GM18870 (cell line): Measurements from ENCODE around the gene GPR161.

ENCODE experiments used
- ATAC-seq: cut with Tn5 transposase; IDR thresholded peaks from one replicate; pipeline ENCODE4 v1.9.1; 2021; ENCODE audit warnings: moderate library complexity; ENCODE audit not compliant: unreplicated experiment

The GPR161 gene

DNA sequence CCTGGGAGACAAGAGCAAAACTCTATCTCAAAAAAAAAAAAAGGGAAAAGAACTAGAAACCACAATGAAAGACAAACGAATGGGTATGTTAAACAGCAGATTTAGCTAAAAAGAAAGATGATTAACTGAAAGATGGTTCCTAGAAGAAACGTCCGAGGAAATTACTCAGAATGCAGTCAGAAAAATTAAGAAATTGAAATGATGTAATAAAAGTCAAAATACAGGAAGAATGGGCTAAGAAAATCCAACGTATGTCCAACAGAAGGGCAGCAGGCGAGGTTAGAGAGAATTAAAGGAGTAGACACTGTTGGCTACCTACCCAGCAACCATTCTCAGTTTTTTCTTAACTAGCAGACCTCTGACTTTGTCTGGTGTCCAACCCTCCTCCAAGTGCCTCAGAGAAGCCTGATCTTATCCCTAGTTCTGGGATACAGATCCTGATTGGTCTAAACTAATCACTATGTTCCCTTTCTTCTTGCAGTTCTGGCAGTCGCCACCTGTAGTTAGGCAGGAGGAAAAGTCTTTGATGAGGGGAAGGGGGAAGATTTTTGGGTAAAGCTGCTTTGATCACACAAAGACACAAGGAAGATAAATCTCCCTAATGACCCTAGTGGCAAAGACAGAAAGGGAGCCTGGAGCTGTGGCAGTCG lies 25.7 kb downstream of the GPR161 start:
- ATAC-seq = no peak

DNA sequence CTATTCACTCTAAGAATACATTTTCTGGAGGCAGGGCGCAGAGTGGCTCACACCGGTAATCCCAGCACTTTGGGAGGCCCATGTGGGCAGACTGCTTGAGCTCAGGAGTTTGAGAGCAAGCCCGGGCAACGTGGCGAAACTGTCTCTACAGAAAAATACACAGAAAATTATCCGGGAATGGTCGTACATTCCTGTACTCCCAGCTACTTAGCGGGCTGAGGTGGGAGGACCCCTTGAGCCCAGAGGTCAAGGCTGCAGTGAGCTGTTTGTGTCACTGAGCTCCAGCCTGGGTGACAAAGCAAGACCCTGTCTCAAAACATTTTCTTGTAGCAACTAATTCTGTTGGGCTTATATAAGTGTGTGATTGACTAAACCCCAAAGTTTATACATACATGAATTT lies 30.5 kb downstream of the GPR161 start:
- ATAC-seq = no peak

DNA sequence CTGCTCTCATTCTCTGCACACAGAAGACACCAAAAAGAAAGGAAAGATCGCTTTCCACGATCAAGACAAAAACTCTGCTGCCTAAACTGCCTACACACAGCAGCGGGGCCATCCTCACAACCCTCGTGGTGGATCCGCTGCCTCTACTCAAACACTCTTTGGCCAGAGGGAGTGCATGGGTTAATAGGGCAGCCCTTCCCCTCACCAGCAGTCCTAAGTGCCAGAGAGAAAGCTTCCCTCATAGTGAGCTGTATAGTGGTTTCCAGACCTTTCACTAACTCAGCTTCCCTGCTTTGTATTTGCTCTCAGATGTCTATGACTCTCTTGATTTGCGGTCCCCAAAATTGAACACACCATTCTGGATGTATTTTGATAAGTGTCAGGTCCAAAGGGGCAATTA lies 30.9 kb downstream of the GPR161 start:
- no peak for ATAC-seq

- ATAC-seq = no peak
These were observed 32.2 kb downstream of the GPR161 start for GRCh38 chr1:168104535-168104934.

- ATAC-seq = no peak
These were observed 34.2 kb downstream of the GPR161 start for GRCh38 chr1:168102487-168102886.

DNA sequence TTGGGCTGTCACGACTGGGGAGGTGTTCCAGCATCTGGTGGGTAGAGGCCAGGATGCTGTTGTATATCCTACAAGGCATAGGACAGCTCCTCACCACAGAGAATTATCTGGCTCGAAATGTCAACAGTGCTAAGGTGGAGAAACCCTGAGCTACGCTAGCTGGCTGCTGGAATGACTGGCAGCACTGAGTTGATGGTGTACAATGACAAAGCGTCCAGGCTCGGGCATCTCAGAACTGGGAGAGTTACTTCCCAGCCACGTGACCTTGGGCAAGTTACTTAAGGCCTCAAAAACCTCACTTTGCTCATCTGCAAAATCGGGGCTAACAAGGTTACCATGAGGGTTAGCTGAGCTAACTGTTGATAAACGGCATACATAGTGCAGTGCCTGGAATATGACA lies 35.4 kb downstream of the GPR161 start:
- ATAC-seq = no peak

GRCh38 chr1:168100315-168101002 lies 36.3 kb downstream of the GPR161 start:
- ATAC-seq = no peak

DNA sequence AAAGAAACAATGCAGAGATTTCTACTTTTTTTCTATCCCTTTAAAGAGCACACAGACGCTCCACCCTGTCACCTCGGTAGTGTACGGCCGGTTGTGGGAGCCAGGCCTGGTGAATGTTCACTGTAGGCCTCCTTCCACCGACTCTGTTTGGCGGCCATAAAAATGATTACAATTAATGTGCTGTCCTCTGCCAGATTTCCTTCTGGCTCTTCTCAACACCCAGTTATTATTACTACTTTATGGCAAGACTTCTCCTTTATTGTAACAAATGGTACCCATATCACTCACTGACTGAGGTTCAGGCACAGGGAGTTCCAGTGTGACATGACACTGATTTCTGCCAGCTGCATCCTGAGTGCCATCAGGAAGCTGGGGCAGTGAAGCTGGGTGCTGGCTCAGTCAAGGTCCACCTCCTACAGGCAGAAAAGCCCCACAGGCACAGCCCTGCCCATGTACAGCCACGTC lies 37.4 kb downstream of the GPR161 start:
- ATAC-seq = no peak

DNA sequence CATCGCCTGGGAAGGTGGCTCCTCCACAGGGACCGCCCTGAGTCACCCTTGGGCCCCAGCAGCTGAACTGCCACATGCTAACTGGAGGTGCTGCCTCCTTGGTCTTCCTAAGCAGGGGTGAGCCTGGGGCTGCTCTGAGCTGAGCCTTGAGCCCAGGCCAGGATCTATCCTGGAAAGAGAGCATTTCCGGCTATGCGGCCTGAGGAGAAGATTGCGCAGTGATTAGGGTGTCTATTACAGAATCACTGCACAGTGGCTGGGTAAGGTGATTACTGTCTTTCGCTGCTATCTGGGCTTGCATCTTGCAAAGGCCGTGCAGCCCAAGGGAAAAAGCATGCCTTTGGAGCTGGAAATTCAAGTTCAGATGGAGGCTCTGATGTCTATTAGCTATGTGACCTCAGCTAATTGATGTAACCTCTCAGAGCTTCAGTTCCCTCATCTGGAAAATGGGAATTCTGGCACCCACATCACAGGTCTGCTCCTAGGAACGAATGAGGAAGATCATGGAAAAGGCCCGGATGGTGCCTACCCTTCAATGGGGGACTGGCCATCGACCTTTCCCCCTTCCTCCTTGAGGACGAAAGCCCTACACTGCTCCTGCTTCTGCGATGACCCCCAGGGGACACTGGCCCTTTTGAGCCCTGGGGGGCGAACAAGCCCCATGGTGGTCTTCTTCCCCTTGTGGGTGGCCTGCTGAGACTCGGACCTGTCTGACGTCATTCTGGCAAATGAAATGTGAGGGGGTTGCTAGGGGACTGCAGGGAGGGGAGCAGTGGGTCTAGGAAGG lies 38.0 kb downstream of the GPR161 start:
- ATAC-seq = no peak

- no peak for ATAC-seq
These were observed 38.7 kb downstream of the GPR161 start for GRCh38 chr1:168097921-168098528.

DNA sequence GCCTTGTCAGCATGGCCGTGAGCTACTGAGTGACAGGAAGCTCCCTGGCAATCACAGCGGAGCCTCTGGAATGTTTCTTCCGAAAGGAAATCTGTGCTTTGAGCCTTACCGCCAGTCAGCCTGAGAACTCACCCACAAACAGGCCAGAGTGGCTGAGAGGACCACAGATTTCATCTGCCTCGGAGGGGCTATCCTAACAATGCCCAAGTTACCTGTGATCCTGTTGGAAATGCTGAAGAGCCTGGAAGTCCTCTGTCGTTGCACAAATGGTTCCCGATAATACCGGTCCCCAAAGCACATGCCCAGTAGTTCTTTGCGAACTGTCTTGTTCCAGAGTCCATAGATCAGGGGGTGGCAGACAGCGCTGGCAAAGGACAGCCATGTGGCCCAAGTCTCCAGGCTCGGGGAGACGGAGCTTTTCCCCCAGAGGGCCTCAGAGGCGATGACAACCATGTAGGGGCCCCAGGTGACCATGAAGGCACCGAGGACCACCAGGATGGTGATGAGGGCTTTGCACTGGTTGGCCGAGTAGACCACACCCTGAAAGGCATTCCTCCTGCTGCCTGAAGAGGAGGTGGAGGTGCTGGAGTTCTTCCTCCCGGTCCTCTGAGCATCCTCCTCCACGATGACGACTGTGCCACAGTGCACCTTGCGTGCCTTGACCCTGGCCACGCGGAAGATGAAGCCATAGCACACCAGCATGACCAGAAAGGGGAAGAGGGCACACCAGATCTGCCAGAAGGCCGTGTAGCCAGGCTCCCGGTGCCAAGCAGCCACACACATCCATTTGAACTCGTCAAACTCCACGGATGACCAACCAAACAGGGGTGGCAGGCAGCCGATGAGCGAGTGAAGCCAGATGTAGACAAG lies 40.2 kb downstream of the GPR161 start:
- no peak for ATAC-seq

- no peak for ATAC-seq
These were observed 41.3 kb downstream of the GPR161 start for GRCh38 chr1:168095476-168095875.

DNA sequence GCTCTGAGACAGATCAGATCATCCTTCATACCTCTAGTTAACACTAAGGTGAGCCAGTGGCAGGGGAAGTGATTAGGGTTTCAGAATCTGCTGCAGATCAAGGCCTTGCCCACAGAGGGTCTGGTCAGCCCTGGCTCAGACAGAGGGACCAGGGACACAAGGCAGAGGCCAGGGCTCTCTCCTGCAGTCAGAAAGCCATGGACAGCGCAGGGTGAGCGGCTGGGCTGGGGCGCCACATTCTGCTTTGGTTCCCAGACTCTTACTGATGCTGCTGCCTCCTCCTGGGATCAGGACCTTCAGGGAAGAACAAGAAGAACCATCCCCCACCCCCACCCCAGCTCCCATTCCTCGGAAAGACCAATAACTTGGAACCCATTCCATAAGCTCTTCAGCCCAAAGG lies 43.1 kb downstream of the GPR161 start:
- no peak for ATAC-seq

DNA sequence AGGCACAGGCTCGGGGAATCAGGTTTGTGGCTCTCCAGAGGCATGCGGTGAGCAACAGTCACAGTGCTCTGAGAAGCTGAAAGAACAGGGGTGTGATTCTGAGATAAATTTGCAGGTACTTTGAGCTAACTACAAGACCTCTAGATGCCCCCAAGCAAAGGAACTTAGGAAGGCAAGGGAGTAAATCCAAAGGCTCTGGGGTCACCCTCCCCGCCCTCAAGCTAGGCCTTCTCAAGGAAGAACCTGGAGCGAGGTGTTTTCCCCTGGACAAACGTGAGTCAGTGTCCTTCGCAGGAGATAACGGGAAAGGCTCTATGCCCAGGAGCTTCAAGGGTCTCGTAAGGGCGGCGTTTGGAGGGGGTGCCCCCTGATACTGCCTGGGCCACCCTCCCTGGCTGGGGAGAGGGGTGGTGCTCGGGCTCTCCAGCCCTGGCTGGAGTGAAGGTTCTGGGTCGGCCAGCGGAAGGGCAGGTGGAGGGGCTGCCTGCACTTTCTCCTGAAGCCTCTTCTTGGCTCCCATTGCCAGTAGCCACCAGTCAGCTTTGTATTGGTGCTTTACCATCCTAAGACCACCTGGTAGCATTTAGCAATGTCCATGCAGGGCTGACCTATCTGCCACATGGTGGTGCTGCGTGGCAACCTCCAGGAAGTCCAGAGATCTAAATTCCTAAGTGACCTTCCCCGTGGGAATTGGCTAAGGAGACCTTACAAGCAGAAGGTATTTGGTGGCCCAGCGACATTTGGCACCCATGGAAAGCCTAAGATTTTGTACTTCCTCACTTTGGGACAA lies 44.0 kb downstream of the GPR161 start:
- no peak for ATAC-seq

- ATAC-seq = no peak
These were observed 44.8 kb downstream of the GPR161 start for GRCh38 chr1:168091720-168092550.

GRCh38 chr1:168091063-168091462 lies 45.7 kb downstream of the GPR161 start:
- ATAC-seq = no peak

DNA sequence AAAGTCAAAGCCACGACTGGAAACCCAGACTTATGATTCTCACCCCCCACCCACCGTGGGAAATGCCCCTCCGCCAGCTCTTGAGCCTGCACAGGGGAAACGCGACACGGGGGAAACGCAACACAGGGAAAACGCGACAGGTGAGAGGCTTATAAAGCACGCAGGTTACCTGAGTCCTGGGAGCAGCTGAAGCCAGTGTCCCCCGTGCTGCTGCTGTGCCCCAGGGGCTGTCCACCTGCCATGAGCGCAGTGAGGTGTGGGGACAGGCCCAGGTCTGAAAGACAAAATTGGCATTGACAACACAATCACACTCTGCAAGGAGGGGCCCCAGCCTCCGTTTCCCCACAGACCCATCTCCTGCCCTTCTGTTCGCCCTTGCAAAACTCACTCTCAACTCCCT lies 46.3 kb downstream of the GPR161 start:
- ATAC-seq = no peak

- no peak for ATAC-seq
These were observed 46.8 kb downstream of the GPR161 start for GRCh38 chr1:168089979-168090337.
